Skin epidermis (tissue), 12 donors: Measurements from ENCODE around the gene CBLB.

ENCODE experiments used
- H3K27ac ChIP-seq, 21 experiments: fragments of 200-600 bp; sonication (generic) in 11 of 21; one replicate each; pipeline ENCODE4 v1.5.0; 2020; ENCODE audit warnings: mild to moderate bottlenecking in 3 of 21, inconsistent platforms in 2 of 21, moderate library complexity in 2 of 21
- H3K4me3 ChIP-seq, 7 experiments: fragments of 200-600 bp; sonication (generic) in 2 of 7; one replicate each; pipeline ENCODE4 v1.5.0; 2020; ENCODE audit warnings: inconsistent platforms in 2 of 7, mild to moderate bottlenecking in 2 of 7, moderate library complexity in 1 of 7

CBLB gene

DNA sequence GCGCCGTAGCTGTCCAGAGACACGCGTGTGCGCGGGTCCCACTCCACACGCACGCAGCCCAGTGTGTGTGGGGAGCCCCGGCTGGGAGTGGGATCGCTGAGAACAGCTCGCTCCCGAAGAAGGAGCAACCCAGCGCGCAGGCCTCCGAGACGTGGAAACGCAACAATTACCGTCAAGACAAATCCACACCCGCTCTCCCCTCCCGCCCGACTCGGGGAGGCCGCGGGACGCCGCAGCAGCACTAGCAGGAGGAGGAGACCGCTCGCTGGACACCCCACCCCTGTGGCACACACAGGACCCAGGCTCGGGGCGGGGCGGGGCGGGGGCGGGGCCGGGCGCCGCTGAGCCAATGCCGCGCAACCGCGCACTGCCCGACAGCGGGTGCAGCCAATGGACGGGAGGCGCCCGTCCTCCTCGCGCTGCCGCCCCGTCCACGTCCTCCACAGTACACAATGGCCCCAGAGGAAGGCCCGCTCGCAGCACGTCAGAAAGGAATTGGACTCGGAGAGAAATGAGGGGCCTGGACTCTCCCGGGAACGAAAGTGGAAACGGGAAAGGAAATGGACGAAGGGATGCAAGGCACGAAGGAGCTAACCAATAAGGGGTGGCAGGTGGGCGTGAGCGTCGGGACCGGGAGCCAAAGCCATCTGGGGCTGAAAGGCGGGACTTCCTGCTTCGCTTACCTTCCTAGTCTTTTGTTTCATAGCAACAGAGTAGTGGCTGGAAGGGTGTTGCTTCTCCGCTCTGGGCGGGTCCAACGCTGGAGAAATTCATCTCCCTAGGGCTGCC, at the start of gene CBLB:
TSS of gene CBLB (minus strand) at position 271 of the 789 bp plus-strand sequence. CDS start 1,435 bp downstream, outside the sequence.
- H3K4me3 ChIP-seq, result peak within 1 kb of the TSS; percentile 71 to 96 (median 90)

DNA sequence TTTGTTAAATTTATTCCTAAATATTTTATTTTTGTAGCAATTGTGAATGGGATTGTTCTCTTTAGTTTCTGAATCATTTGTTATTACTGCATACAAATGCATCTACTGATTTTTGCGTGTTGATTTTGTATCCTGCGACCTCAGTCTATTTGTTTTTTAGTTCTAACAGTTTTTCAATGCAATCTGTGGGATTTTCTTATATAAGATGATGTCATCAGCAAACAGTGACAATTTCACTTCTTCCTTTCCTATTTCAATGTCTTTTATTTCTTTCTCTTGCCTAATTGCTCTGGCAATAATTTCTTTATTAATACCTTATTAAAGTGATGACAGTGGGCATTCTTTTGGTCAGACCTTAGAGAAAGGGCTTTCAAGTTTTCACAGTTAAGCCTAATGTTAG, 48.0 kb upstream of the CBLB start:
- Histone ChIP-seq H3K4me3 (no peak overlapping the region), H3K27ac (no peak overlapping the region)

More for the DNA sequence above, at the start of gene CBLB:
- H3K27ac ChIP-seq, result peak within 1 kb of the TSS; percentile 79 to 99 (median 96)

DNA sequence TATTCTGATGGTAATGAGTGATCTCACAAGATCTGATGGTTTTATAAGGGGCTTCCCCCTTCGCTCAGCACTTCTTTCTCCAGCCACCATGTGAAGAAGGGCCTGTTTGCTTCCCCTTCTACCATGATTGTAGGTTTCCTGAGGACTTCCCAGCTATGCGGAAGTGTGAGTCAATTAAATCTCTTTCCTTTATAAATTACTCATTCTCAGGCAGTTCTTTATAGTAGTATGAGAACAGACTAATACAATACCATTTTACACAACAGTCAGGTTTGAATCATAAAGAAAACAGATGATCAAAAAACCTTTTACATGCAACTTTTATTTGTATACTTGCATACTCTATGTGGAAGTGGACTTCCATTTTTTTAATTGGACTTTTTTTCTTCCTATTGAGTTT, 46.7 kb upstream of the CBLB start:
- Histone ChIP-seq H3K4me3 (no peak overlapping the region), H3K27ac (no peak overlapping the region)

DNA sequence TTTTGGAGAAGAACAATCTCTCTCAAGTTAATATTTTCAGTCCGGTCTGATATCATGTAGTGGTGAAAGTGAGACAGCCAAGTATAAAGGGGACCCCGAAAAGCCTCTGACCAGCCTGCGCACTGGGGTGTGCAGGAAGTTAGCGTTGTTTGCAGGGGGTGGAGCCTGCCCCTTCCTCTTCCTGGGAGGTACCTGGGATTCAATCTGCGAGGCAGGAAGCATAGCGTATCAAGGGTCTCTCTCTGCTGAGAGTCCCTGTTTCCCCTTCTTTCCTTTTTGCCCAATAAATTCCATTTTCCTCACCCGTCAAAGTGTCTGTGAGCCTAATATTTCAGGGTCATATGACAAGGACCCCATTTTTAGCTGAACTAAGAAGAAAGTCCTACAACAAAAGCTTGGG, 44.8 kb upstream of the CBLB start:
- Histone ChIP-seq H3K4me3 (no peak overlapping the region), H3K27ac (no peak overlapping the region)

DNA sequence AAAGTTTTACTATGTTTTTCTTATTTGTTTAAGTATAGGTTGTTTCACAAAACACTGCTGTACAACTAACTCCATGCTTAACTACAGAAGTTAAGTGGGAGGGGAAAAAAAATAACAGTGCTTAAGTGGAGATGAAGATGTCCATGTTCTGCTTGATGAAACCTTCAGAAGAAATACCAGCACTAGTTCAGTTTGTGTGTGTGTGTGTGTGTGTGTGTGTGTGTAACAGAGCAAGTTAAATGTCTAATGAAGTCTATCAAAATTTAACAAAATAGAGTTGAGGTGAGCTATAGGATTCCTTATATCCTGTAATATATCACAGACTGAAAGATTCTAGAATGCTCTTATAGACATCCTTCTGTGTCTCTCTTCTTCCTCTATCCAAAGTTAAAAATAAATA, 44.1 kb upstream of the CBLB start:
- Histone ChIP-seq H3K27ac (no peak overlapping the region), H3K4me3 (no peak overlapping the region)

DNA sequence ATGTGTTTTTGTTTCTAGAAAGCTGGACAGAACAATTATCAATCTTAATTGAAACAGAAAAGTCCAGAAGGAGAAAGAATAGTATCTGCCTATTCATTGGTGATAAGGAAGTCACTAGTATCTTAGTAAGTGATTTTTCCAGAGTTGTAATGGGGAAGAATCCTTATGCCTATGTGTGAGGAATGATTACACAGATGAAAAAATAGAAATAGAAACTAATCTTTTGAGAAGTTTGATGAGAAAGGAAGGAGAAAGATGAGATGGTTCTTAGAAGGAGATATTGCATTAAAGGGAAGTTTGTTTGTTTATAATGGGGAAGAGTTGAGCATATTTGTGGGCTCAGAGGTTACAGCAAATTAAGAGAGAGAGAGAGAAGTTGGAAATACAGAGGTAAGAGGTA, 42.7 kb upstream of the CBLB start:
- Histone ChIP-seq H3K4me3 (no peak overlapping the region), H3K27ac (no peak overlapping the region)

DNA sequence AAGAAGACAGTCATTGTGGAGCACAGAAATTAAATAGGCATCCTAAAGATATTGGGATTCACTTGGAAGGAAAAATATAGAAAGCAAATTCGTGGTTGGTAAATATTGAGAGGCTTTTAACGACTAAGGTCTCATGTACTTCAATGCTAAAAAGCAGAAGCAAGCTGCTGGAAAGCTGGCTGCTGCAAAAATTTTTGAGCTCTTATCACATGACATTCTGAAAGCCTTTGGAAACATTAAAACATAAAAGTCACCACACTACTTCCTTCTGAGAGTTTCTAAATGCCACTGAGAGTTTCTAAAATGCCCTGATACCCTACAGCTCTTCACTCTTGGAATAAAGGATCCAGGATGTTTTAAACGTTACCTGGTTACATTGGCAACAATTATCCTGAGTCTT, 39.0 kb upstream of the CBLB start:
- Histone ChIP-seq H3K4me3 (no peak overlapping the region), H3K27ac (peak overlapping the region in 15 of 21 experiments; percentile 6 to 81 (median 44))

DNA sequence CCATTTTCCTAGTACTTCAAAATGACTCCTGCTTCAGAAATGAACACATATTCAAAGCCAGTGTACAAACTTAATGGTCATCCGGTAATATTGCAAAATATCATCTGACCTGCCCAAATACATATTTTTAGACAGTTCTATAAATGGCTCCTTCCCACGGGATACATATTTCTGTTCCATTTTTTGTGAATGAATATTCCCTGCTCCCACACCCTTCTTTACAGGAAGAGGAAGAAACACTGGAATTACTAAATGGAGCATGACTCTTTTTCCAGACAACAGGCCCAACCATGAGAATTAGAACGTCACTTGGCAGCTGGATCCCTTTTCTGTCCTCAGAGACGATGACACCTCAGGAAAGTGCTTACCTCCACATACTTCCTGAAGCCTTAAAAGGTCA, 38.0 kb upstream of the CBLB start:
- Histone ChIP-seq H3K4me3 (no peak overlapping the region), H3K27ac (peak overlapping the region in 9 of 21 experiments; percentile 44 to 81 (median 61))

DNA sequence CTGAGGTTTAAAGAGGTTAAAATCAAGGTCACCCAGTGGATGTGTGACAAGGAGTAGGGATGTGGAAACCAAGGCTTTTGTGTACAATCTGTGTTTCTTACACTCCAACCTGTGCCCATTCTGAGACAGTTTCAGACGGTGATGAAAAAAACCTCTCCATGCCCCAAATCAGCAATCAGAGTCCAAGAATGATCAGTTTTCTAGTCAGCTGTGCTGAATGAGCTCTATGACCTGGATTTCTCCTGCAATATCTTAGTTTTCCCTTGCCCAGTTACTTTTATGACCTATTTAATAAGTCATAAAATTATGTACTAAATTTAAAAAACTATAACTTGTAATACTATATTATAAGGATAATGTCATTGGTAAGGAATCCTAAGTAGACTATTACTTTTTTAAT, 37.5 kb upstream of the CBLB start:
- H3K27ac ChIP-seq, result peak overlapping the region in 7 of 21 experiments; percentile 8 to 81 (median 71)
- H3K4me3 ChIP-seq, result no peak overlapping the region

DNA sequence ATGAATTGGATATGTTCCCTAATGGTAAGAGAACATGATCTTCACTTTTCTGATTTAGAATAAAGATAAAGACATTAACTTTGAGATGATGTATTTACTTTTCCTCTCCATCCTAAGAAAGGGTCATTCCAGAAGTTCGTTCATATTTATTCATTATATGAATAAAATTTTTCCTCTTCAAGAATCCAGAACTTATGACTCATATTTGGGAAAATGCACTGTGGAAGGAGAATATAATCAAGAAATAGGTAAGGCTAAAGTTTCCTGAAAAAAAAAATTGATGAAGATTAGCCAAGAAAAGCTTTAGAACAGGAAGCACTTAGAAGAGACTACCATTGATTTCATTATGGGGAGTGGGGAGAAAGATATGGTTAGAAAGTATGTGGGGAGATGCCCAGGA, 36.5 kb upstream of the CBLB start:
- Histone ChIP-seq H3K27ac (no peak overlapping the region), H3K4me3 (no peak overlapping the region)

DNA sequence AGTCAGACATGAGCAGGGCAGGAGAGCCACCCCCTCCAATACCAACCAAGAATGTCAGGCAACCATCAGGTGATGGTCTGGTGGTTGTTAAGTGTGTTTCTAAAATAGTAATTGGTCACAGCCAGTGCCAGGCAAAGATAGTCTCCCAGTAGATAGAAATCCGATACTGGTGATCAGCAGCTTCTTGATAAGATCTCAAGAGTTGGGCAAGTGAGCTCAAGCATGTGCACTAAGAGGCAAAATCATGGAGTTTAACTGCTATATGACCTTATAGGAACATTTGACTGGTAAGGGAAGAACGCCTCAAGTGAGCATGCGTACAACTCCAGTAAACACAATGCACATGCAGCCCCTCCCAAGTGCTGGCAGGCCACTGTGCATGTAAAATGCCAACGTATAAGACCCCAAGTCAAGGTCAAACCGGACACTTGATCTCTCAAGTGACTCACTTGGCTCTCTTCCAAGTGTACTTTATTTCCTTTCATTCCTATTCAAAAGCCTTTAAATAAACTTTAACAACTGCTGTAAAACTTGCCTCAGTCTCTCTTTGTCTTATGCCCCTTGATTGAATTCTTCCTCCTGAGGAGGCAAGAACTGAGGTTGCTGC, 36.0 kb upstream of the CBLB start:
- Histone ChIP-seq H3K4me3 (no peak overlapping the region), H3K27ac (no peak overlapping the region)

DNA sequence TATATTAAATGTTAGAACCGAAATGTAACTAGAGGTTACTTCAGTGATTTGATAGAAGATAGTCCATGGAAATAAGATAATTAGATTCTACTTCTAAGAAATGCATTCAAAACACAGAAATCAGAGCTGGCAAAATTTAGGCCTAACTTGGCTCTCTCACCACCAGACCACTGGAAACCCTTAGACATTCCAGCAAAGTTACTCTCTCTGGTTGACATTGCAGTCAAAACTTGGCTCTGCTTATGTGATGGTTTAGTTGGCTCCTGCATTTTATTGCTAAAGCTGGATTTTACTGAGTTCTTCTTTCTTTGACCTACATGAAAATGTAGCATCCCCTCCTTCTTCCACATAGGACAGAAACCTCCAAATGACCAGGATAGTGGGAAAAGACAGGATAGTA, 35.4 kb upstream of the CBLB start:
- Histone ChIP-seq H3K27ac (no peak overlapping the region), H3K4me3 (no peak overlapping the region)

DNA sequence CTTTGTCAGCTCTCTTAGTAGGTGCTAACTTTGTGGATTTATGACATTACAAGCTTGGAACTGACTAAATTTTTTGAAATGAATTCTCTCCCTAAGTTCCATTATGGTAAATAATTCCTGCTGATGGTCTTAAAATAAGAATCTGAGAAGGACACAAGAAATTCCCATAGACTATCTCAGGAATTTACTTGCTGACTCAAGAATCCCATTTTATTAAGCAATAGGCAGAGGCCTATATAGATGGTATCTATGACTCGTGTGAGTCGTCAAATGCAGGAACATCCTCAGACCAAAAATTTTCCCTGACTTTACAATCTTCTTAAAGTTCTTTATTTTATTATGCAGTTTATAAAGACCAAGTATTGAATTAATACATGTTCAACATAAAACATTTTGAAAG, 30.7 kb upstream of the CBLB start:
- no peak overlapping the region for H3K4me3 ChIP-seq
- no peak overlapping the region for H3K27ac ChIP-seq

DNA sequence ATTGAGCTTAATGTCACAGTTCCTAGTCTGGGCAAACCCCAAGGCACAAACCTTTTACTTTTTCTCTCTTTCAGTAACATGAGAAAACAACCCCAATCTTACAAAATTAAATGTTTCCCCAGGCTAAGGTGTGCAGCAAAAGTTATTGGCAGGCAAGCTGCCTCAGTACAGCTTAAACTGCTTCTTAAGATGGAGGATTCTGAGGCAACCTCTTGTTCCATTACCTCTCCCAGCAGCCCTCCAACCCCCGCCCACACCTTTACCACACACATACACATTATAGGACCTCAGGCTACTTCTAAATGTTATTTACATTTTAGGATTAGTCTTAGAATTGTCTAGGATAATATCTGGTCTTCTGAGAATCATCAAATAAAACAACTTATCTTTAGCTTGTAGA, 22.3 kb upstream of the CBLB start:
- H3K27ac ChIP-seq, result no peak overlapping the region
- no peak overlapping the region for H3K4me3 ChIP-seq

DNA sequence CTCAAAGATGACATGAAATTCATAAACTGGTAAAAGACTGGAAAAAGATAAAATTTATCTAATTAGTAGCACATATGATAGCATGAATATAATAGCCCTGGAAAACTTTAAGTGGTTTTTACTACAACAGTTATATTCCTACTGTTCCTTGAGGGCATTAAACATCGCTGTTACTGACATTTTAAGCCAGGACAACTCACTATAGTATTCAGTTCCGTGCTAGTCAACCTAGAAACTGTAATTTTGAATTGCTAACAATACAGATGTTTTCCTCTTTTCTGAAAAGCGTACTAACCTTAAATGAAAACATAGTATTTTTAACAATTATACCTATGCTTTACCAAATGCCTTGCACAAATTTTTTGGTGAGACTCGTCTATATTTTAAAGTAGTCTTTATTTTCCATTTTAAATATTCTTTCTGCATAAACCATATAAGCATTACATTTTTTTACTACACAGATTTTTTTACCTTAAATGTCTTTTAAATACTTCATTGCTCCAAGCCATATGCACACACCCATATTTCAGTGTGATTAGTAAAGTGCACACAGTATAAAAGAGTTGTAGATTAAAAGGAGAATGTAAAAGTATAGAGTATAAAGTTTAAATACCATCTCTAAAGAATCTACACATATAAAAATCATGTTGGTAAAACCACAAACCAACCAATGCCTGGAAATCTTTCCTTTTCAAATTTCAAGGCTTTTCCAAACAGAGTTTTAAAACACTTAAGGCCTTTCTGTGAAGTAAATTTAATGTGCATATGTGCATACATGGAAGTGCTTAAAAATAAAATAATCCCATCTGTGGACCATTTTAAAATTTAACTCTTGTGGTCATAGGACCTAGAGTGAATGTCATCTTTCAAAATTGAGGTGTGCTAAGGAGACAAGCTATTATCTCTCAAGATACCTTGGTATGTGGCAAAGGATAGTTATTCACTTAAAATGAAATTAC, 20.1 kb upstream of the CBLB start:
- Histone ChIP-seq H3K4me3 (no peak overlapping the region), H3K27ac (no peak overlapping the region)

DNA sequence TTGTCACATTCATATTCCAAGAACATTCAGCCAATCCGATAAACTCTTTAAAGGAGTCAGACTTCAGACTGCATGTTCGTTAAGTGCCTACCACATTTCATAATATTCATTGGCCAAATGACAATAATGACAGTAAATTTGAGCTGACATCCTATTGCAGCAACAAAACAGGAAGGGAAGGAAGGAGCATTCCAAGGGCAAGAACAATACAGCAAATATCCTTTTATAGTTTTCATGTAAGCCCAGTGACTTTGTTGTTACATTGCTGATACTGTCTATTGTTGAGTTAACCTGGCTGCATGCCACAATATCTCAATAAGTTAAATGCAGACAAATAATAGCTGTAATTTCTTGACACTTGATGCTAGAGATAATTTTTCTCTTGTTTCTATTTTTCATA, 16.4 kb upstream of the CBLB start:
- H3K27ac ChIP-seq, result peak overlapping the region in 1 of 21 experiments; percentile 25
- no peak overlapping the region for H3K4me3 ChIP-seq

DNA sequence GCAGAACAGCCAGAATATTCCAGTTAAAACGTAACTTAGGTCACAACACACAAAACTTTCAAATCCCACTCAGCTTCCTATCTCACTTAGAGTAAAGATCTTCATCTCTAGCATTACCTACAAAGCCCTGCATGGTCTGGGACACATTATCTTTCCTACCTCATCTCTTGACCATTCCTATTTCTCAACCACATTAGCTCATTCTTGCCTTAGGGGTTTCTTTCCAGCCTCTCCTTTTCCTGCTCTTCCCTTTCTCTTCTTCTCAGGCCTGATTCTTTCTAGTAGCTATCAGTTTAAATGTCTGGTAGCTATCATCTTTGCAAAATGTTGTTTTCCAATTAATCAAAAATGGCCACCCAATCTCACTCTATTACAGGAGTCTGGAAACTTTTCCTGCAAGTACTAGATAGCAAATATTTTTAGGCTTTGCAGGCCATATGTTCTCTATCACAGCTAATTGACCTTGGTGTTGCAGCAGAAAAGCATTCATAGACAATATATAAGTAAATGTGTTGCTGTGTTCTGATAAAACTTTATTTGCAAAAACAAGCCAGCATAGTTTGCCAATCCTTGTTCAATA, 15.1 kb upstream of the CBLB start:
- H3K4me3 ChIP-seq, result no peak overlapping the region
- no peak overlapping the region for H3K27ac ChIP-seq

DNA sequence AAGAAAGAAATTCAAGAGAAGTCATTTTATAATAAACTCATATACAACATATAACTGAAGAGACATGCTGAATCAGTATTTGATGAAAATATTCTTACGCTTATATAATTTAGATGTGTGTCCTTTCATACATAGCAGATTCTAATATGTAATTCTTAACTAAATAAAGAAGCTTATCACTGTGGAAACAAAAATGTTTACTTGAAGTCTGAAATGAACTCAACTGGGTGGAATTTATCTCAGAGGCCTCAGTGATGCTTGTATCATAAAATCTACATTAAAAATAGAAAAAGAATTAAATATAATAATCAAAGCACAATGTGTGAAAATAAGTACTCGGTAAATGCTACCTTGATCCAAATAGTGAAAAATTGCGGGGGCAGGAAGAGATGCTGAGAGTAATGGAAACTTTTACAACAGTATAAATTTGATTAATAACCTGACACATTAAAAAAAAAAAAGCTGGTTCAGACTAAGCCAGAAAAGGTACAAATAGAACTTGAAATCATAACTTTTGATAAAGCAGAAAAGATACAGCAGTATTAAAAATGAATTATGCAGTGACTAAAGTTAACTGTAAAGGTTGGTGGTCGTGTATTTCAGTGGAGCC, 12.0 kb upstream of the CBLB start:
- no peak overlapping the region for H3K27ac ChIP-seq
- H3K4me3 ChIP-seq, result no peak overlapping the region

DNA sequence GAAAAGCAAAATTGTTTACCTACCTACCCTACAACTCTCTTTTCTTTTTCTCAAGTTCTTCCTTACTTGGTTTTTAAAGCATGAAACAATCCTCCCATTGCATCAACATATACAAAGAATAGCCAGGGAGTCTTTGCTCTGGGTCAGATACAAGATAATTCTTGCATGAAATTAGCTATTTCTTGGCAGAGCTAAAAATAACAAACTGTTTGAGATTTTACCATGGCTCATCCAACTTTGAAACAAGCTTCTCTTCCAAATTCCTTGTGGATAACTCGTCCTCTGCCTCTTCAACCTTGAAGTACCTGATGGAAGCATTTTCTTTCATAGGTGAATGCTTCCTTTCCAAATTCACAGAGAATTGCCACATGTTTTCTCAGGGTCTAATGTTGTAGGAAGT, 9.2 kb upstream of the CBLB start:
- Histone ChIP-seq H3K4me3 (no peak overlapping the region), H3K27ac (peak overlapping the region in 2 of 21 experiments; percentile 46 to 72)
